ENCODE measurements around the gene ERC2. TPM values are rescaled to one million over a fixed set of nuclear protein-coding genes. Genes with fewer than 3 reads are reported as not detected.

ERC2 gene
- total and polyA plus RNA-seq, 7 donors = 0.52 to 5.7 (median 1.2) TPM; not detected in 2

DNA sequence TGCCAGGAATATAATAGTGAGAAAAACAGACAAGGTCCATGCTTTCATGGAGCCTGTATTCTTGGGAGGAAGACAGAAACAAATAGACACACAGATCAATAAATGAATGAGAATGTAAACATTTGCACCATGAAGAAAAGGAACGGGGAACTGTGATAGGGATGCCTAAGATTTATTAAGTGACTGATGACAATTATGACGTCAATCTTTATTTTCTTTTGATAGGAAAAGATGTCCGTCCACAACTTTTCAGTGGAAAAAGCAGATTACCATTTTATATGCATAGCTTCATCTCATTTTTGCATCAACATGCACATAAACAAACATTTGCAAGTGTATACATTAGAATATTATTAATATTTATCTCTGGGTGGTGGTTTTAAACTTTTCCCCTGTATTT is 953.3 kb downstream of the ERC2 start:
- Histone ChIP-seq H3K27ac (no peak overlapping the region), H3K27me3 (no peaks in the 10 kb centered on the region), H3K4me3 (no peak overlapping the region), H3K36me3 (no peaks in the 10 kb centered on the region), H3K9me3 (no peaks in the 10 kb centered on the region), H3K4me1 (peaks cover 0 to 16% (median 15%) of the 10 kb centered on the region in 4 donors)
- WGBS, 2 donors = 72 to 77% methylated on average over 3 of the region's 3 CpGs
- TF ChIP-seq EP300 (IDR thresholded peaks at IDR 0.05) = no peak
- no peak for TF ChIP-seq POLR2AphosphoS5 (IDR thresholded peaks at IDR 0.05)
- TF ChIP-seq CTCF (IDR thresholded peaks at IDR 0.05) = no peak
- TF ChIP-seq POLR2A (IDR thresholded peaks at IDR 0.05) = no peak
- intact Hi-C loops (cut with DNase I) = no loop called here
- no peak for DNase-seq

- Histone ChIP-seq H3K4me3 (no peak overlapping the region), H3K27ac (no peak overlapping the region), H3K36me3 (no peaks in the 10 kb centered on the region), H3K27me3 (no peaks in the 10 kb centered on the region), H3K4me1 (peaks cover 0 to 16% (median 15%) of the 10 kb centered on the region in 4 donors), H3K9me3 (no peaks in the 10 kb centered on the region)
- TF ChIP-seq POLR2A (IDR thresholded peaks at IDR 0.05) (no peak), EP300 (IDR thresholded peaks at IDR 0.05) (no peak), CTCF (IDR thresholded peaks at IDR 0.05) (no peak), POLR2AphosphoS5 (IDR thresholded peaks at IDR 0.05) (no peak)
- no peak for DNase-seq
- intact Hi-C loops (cut with DNase I) = no loop called here
- 42 to 59% methylated on average over 11 of the region's 11 CpGs for WGBS, 2 donors
Observed at GRCh38 chr3:55512571-55513343, 955.5 kb downstream of the ERC2 start.

GRCh38 chr3:55511895-55512570 is 956.2 kb downstream of the ERC2 start:
- peaks cover 0 to 16% (median 15%) of the 10 kb centered on the region in 4 donors for H3K4me1 ChIP-seq
- H3K36me3 ChIP-seq = no peaks in the 10 kb centered on the region
- TF ChIP-seq POLR2AphosphoS5 (IDR thresholded peaks at IDR 0.05) (no peak), CTCF (IDR thresholded peaks at IDR 0.05) (no peak), POLR2A (IDR thresholded peaks at IDR 0.05) (no peak), EP300 (IDR thresholded peaks at IDR 0.05) (no peak)
- H3K9me3 ChIP-seq = no peaks in the 10 kb centered on the region
- DNase-seq = no peak
- no peak overlapping the region for H3K4me3 ChIP-seq
- no peak overlapping the region for H3K27ac ChIP-seq
- intact Hi-C loops (cut with DNase I) = no loop called here
- no peaks in the 10 kb centered on the region for H3K27me3 ChIP-seq
- 73 to 80% methylated on average over 7 of the region's 7 CpGs for WGBS, 2 donors

- Histone ChIP-seq H3K4me3 (no peak overlapping the region), H3K9me3 (no peaks in the 10 kb centered on the region), H3K27me3 (no peaks in the 10 kb centered on the region), H3K4me1 (peaks cover 0 to 16% (median 15%) of the 10 kb centered on the region in 4 donors), H3K27ac (no peak overlapping the region), H3K36me3 (no peaks in the 10 kb centered on the region)
- WGBS, 2 donors = 91 to 93% methylated on average over 8 of the region's 8 CpGs
- intact Hi-C loops (cut with DNase I) = no loop called here
- no peak for DNase-seq
- TF ChIP-seq CTCF (IDR thresholded peaks at IDR 0.05) = no peak
- no peak for TF ChIP-seq POLR2AphosphoS5 (IDR thresholded peaks at IDR 0.05)
- no peak for TF ChIP-seq POLR2A (IDR thresholded peaks at IDR 0.05)
- TF ChIP-seq EP300 (IDR thresholded peaks at IDR 0.05) = no peak
Observed at GRCh38 chr3:55508335-55508734, 959.9 kb downstream of the ERC2 start.
